NCI-H2081 treated with DMSO at 0.1 percent for 48 hours (cell line): Measurements from ENCODE around the gene ACBD6.
A peak's percentile ranks its signal among the peaks of the same experiment; 100 is the strongest.

Source experiments
- DNase-seq: peaks from one replicate; lab custom pipeline; 2025; lab: John Stamatoyannopoulos, UW

ACBD6 gene

GRCh38 chr1:180370188-180370587, 132.2 kb downstream of the ACBD6 start:
- DNase-seq: no peak

GRCh38 chr1:180369061-180369460, 133.3 kb downstream of the ACBD6 start:
- DNase-seq: no peak

- no peak for DNase-seq
Observed at GRCh38 chr1:180366371-180367068, 135.9 kb downstream of the ACBD6 start.

GRCh38 chr1:180365039-180365438, 137.3 kb downstream of the ACBD6 start:
- DNase-seq: no peak

- no peak for DNase-seq
Observed at GRCh38 chr1:180363246-180363995, 139.0 kb downstream of the ACBD6 start.

GRCh38 chr1:180360333-180361075, 141.9 kb downstream of the ACBD6 start:
- no peak for DNase-seq

GRCh38 chr1:180358649-180359048, 143.7 kb downstream of the ACBD6 start:
- no peak for DNase-seq

- no peak for DNase-seq
Observed at GRCh38 chr1:180353945-180354344, 148.4 kb downstream of the ACBD6 start.

GRCh38 chr1:180352588-180352987, 149.8 kb downstream of the ACBD6 start:
- no peak for DNase-seq

GRCh38 chr1:180352021-180352420, 150.4 kb downstream of the ACBD6 start:
- no peak for DNase-seq

GRCh38 chr1:180345148-180345547, 157.2 kb downstream of the ACBD6 start:
- DNase-seq: no peak

- DNase-seq: peak; percentile 89
Observed at GRCh38 chr1:180343921-180344769, 158.2 kb downstream of the ACBD6 start.

- DNase-seq: no peak
Observed at GRCh38 chr1:180327089-180327488, 175.3 kb downstream of the ACBD6 start.

GRCh38 chr1:180312926-180313325, 189.5 kb downstream of the ACBD6 start:
- no peak for DNase-seq

GRCh38 chr1:180311011-180311730, 191.2 kb downstream of the ACBD6 start:
- no peak for DNase-seq

- no peak for DNase-seq
Observed at GRCh38 chr1:180310095-180310494, 192.3 kb downstream of the ACBD6 start.

GRCh38 chr1:180309338-180309737, 193.0 kb downstream of the ACBD6 start:
- no peak for DNase-seq

- no peak for DNase-seq
Observed at GRCh38 chr1:180301135-180301742, 201.1 kb downstream of the ACBD6 start.

GRCh38 chr1:180299479-180300221, 202.7 kb downstream of the ACBD6 start:
- no peak for DNase-seq

- no peak for DNase-seq
Observed at GRCh38 chr1:180295999-180296398, 206.4 kb downstream of the ACBD6 start.
